HG02610 (cell line): ENCODE data around the gene RAB31.

Source experiments
- ATAC-seq: cut with Tn5 transposase; IDR thresholded peaks from one replicate; pipeline ENCODE4 v1.9.1; 2021; ENCODE audit warnings: mild to moderate bottlenecking, moderate library complexity; ENCODE audit not compliant: unreplicated experiment

Gene RAB31

DNA sequence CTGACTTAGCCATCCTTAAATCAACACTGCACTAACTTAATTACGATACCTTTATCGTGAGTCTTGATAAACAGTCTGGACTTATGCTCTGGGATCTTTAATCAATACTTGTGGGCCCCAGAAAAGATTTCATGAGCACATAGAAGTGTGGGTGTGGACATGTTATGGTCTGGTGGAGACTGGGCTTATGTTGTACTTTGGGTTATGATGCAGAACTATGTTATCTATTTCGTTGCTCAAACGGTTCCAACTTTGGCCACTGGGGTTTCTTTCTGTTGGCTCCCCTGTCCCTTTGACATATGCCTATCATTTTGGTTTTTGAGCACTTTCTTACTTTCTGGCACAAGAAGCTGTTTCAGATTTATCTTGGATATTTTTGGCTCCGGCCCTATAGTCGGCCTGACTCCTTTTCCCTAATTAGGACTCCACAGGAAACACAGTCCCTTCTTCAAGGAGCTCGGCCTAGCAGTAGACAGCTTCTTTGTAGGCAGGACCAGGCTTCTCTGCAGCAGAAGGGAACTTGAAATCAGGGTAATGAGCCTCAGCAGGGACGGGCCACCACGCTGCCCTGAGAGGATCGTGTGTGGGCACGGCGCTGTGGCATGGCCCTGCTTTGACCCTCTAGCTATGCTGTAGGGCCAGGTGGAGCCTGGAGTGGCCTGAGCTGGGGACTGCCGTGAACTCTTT, 123.1 kb downstream of the RAB31 start:
- no peak for ATAC-seq

DNA sequence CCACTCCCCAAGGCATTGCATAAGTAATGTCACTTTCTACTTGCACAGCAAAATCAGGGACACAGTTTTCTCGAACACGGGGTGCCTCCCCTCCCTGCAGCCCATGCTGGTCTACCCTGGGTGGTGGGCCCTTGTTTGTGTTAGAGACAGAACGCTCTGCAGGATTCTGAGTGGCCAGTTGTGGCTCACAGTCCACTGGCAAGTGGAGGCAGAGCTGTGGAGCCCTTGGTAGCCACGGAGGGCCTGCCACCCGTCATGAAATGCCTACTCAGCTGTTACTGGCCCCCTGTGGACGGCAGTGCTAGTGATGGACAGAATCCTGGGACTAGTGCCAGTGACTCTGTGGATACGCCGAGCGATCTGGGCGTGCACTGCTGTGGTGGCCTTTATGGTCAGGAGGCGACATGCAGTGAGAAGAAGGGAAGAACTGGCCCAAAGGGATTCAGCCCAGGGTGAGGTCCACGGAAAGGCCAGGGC, 123.7 kb downstream of the RAB31 start:
- no peak for ATAC-seq

DNA sequence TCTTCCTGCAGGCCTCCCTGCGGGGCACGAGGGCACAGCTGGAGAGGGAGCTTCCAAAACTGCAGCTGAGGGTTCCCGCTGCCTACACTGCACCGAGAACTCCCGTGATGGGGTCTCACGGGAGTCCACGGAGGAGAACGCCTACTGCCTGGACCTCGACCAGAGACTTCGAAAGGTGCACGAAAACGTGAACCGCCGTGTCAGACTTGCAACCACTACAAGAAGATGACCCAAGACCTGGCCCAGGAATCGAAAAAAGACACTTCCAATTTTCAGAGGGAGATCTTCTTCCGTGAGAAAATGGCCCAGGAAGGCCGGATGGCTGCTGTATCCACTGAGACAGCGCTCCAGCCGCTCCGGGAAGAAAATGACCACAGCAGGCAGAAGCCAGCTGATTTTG, 124.8 kb downstream of the RAB31 start:
- no peak for ATAC-seq

DNA sequence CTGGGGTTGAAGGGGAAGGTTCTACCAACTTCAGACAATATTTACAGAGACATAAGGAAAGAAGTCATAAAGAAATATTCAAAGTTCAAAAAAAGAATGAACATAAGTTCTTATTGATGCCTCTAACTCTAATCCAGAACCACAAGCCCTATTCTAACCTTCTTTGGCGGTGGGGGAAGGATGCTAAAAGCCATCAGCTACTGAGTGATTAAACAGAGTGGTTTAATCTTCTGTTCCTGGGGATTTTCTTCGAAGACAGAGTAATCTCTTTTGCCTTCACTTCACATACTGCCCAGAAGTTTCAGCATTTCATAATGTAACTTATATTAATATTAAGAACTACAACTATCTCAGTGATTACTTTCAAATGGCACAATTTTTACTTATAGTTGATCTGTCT, 126.5 kb downstream of the RAB31 start:
- ATAC-seq = no peak

DNA sequence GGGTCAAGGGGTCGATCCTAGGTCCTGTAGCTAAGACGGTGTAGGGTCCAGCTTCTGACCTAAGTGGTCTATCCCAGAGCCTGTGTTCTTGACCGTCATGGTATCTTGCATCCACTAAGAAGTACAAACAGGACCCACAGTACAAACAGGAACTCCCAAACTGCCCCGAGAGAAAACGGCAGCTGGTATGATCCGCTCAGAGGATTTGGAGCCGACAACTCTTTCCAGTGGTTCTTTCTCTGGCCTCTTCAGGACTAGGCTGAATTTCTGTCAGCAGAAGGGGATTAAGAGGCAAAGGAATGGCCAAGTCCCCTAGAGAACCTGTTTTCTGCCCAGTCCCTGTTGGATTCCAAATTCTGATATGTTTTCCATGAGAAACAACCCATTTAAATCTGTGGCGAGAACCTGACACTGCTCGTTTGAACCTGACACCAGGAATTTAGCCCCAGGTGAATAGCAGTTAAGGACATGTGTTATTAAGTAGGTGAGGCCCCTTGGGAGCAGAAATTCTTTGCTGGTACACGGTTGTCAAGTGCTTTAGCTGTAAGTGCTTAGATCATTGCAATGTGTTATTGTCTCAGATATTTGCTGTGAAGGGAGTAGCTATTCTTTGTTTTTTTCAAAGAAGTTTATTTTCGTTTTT, 127.1 kb downstream of the RAB31 start:
- ATAC-seq = no peak

DNA sequence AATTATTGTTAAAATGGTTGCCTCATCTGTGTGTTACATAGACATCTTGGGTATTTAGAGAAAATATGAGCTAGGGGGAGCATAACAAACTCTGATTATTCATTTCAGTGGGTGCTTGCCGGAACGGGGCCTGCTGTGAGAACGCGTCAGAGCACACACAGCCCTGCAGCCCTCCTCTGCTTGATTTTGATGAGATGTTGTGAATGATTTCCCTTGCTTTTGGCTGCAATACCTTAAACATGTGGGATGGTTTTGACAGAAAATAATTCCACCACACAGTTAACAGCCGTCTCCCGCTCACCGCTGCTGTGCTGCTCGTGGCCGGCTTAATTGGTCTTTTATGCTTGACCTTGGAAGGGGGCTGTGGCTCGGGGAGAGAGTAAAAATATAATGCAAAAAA, 127.7 kb downstream of the RAB31 start:
- ATAC-seq = no peak

DNA sequence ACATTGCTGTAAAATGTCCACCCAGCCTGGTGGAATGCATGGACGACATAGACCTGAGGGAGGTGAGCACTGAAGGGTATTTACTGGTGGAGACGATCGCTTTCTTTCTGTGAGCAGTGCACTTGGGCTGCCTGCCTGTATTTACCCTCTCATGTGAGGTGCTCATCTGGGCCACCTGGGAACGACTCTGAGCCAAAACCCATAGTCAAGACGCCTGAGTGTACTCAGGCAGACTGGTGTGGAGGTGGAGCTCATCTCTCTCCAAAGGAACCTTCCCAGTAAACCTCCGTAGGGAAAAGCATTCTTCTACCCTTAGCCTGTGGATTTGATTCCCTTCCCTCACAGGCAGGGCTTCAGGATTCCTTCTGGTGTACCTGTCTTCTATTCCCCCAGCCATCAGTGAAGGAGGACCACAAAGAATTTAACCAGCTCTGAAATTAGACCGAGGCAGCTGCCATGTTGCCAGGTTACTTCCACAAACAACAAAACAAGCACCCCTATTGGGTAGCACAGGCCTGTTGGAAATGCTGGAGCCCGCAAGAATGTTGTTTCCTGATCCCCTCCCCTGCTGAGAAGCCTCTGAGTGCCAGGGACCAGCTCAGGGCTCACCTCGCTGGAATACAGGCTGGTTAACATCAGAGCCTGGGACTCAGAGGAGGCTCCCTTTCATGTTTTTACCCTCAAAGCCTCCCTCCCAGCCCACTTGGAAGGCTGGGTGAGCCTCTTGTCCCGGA, 130.2 kb downstream of the RAB31 start:
- no peak for ATAC-seq

DNA sequence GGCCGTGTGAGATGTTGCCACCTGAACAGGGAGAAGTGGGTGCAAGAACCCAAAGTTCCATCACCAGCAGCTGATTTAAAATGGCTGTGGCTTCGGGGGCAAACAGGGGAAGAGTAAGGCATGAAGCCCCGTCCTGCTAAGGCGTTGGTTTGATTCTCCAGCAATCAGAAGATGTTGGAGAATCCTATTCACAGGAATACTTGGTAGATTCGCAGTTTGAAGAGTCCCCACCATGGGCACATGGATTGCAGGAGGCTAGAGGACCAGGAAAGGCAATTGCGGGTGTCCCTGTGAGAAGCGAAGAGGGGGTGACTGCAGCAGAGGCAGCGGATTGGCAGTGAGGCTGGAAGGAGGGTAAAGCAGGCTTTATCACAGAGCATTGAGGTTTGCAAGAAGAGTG, 131.1 kb downstream of the RAB31 start:
- no peak for ATAC-seq

DNA sequence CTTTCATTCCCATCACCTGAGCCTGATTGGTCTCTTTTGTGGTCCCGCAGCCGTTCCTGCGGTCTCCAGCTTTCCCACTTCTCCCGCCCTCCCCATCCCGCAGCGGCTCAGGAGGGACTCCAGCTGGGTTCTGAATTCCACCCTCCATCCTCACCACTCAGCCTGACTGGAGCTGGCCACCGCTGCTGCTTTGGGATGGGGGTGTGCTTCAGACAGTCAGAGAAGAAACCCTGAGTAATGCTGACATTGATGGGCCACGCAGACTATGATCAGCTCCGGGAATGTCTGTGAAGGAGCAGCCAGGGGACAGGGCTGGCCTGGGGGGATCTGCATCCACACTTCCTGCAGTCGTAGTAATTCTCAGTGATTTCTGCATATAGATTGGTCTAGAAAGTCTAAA, 131.8 kb downstream of the RAB31 start:
- no peak for ATAC-seq

DNA sequence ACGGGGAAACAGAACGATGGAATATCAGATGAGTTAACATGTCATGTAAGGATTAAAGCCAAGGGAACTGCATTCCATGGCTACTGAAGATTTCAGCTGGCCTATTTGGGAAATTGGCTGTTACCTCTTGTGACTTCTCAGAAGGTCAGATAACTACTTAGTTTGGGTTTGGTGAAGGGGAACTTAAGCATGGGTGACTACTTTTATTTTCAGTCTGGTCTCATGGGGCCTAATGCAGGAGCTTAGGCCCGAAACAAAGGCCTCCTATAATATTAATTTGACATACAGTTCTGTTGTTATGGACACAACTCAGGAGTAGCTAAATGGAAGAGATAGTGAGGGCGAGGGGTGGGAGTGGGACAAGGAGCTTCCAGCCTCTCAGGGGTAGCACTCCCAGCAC, 133.7 kb downstream of the RAB31 start:
- no peak for ATAC-seq

DNA sequence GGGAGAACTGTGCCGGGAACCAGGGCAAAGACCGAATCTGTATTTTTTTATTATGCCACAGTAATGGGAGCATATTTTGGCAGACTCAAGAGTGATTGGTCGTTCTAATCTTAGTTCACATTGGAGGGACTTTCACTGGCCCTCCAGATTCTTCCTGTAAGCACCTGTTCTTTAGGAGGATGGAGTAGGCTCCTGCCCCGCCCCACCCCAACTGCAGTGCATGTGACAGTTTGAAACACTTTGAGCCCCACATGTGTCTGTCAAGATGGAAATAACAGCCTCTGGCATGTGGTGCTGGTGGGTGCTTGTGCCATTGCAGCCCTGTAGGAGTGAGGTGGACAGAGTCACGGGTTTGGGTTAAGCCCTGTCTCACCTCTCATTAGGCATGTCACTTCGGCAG, 134.3 kb downstream of the RAB31 start:
- ATAC-seq = no peak

DNA sequence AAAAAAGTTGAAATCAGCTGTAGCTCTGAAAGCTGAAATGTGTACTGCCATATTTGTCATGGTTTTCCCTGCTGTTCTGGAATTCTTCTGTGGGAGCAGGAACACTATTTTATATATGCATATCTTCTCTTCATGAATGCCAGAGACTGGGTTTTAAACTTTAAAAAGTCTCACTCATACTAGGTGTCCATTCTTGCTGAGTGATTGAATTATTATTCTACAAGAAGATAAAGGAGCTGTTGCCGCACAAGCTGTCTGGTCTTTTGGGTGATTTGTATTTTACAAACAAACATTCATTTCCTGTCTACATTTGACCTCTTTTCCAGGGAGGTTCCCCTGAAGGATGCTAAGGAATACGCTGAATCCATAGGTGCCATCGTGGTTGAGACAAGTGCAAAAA, 137.2 kb downstream of the RAB31 start:
- ATAC-seq = no peak

DNA sequence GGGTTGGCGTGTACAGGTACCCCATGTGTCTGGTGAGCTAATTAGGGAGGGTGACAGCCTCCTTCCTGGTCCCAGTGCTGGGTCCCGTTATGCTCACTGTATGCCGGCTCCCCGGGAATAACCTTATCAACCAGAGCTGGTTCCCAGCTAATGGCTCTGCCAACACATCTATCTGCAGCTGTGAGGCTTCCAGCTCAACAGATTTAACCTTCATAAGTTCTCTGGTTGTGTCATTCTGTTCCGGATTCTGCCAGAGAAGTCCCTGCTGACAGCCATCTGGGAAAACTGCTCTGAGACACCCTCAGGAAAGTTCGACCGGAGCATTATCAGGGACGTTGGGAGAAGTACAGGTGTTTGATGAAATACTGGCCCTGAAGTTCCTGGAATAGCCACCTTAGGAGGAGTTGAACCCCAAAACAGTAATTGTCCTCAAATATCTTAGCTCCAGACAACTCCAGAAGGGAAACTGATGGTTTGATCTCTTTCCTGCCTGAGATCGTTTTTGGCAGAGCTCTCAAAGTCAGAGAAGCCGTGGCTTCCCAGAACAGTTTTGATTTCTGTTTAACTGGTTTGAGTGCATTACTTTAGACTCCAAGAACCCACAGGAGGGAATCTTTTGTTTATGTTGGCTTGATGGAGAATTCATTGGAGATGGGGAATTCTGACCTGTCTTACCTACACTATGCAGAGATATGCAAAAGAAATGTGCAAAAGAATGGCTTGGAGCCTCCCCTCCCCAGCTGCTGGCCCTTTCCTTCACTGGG, 138.2 kb downstream of the RAB31 start:
- ATAC-seq = no peak

DNA sequence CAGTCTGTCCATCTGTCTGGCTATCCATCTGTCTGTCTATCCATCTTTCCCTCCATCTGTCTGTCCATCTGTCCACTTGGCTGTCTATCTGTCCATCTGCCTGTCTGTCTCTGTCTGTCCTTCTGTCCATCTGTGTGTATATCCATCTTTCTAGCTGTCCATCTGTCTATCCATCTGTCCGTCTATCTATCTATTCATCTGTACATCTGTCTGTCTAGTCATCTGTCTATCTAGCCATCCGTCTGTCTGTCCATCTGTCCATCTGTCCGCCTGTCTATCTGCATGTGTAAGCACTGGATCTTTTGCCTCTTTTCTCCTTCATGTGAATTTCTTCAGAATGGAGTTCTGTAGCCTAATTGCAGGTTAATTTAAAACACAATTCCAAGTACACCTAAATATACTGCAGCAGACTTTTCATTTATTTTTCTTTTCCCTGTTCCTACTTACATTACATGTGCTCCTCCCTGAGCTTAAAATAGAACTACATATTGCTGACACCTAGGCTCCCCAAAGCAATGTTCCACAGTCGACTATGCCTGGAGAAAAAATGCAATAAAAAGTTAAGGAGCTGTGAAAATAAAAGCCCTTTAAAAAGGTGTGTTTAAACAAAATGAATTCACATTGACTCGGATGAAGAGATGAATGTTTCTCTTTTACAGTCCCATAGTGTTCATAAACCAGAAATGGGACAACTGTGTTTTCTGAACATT, 140.2 kb downstream of the RAB31 start:
- no peak for ATAC-seq

DNA sequence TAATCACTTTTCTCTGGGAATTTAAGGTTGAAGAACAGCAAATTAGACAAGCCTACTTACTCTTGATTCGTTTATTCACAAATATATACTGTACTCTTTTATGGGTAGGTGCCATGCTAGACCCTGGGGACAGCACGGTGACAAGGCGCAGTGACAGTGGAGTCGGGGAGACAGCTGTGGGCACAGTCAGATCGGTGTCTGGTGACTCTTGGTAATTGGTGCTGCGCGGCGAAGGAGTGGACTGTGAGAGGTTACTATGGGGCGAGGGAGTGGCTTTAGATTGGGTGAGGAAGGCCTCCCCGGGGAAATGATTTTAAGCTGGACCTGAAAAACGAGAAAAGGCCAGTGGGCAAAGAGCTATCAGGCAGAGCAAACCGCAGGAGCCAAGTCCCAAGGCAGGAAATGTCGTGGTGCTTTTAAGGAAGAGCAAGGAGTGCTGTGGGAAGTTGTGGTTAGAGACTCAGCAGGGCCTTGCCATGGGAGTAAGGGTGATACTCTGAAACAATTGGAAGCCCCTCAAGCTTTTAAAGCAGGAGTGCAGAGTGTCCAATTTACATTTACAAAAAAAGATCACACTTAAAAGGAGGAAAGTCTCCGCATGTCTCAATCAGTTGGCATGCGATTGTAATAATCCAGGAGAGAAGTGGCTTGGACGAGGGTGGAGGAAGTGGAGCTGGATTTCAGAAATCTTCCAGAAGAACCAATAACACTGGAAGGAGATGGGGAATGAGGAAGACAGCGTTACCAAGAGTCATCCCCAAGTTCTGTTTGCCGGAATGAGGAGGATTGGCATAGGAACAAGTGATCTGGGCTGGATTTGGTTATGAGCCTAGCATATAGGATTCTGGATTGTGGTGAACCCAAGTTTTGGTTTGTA, 141.5 kb downstream of the RAB31 start:
- ATAC-seq = no peak

DNA sequence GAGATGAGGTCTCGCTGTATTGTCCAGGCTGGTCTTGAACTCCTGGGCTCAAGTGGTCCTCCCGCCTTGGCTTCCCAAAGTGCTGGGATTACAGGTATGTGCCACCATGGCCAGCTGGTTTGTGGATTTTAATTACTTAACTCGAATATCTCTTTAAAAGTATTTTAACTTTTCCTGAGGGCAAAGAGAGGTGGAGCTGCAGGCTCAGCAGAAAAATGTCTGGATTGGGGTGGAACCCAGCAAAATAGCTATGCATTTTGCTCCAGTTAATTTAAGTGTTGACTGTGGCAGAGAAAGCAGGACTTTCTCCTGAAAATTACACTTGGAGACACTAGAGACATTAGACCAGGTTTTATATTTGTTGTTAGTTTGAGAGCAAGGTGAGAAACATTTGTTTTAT, 142.2 kb downstream of the RAB31 start:
- no peak for ATAC-seq

DNA sequence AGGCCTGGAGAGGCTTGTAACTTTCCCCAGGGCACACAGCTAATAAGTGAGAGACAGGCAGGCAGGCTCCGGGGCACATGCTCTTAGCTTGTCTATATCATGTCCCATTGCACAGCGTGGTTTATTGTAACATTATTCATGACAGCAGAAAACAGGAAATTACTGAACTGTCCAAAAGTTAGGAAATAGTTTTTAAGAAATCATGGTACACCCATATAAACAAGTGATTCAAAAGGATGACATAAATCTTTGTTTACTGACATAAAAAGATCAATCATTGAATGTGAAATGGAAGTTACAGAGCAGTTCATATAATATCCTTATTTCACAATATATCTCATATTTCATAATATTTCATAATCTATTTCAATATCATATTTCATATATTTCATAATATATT, 143.4 kb downstream of the RAB31 start:
- no peak for ATAC-seq

DNA sequence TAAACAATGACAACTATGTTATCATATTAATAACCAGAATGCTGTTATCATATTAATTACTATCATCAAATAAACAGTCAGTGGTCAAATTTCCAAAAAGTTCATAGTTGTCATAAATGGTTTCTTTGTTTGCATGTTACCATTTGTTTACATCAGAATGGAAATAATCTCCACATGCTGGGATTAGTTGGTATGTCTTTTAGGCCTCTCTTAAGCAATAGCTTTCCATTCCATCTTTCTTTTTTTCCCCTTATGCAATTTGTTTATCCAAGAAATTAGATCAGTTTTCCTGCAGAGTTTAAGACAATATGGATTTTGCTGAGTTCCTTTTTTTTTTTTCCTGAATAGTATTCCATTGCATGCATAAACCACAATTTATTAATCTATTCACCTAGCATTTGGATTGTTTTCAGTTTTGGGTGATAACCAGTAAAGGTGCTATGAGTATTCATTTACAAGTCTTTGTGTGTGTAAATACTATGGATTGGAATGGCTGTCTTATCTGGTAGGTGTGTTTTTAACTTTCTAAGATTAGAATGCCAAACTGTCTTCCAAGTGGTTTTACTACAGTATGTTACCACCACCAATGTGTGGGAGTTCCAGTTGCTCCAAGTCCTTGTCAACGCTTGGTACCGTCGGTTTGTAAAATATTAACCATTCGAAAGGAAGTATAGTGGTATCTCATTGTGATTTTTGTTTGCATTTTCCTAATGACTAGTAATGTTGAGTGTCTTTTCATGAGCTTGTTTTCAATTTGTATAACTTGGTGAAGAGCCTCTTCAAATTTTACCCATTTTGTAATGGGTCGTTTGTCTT, 144.4 kb downstream of the RAB31 start:
- no peak for ATAC-seq
